HG03520 (cell line): ENCODE data around the gene C12orf76.

Experiments
- ATAC-seq: cut with Tn5 transposase; IDR thresholded peaks from one replicate; pipeline ENCODE4 v1.9.1; 2021; ENCODE audit warnings: mild to moderate bottlenecking, moderate library complexity; ENCODE audit not compliant: unreplicated experiment

The C12orf76 gene

DNA sequence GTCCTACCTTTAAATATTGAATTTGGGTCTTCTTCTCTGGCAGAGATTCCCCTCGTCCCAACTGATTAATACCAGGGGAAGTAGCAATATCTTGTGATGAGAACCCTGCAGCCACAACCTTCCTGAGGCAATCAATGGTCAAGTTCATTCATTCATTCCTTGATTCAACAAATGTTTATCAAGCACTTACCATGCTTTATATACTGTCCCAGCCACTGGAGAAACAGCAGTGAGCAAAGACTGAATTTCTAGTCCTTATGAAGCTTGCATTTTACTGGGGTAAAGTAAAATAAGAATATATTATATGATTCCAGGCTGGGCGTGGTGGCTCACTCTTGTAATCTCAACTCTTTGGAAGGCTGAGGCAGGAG lies 51.9 kb downstream of the C12orf76 start:
- no peak for ATAC-seq

DNA sequence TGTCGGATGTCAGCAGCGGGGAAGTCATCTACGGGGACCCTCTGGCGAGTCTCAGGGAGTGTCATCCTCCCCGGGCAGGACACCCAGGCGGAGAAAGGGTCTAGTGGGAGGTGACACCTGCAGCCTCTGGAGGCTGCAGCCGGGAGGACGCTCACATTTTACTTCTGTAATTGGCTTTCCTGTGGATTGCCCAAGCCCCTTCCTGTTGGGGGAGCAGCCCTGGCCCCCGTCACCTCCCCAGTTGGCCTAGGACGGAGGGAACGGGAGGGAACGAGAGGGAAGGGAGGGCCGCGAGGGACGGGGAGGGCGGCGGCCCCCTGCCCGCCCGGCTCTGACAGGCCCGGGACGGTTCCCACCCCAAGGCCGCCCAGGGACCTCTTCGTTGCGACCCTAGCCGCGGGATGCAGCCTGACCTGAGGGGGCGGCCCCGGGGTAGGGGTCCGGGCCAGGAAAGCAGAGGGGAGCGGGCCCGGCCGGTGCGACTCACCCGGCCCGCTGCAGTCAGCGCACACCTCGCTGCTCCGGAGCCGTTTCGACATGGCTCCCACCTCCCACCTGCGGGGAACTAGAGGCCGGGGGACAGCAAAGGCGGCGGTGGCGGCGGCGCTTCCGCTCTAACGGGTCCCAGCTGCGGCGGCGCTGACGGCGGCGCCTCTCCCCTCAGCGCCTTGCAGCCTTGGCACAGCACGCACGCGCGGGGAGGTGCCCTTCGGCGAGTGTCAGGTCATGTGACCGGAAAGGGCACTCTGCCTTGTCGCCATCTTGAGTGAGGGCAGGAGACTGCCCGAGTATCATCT lies 52.4 kb downstream of the C12orf76 start, which contains the start of gene GIT2:
GIT2 (minus strand) TSS at position 683 of the 797 bp plus-strand sequence; CDS start at position 539, 144 bp downstream.
- peak; percentile 62 for ATAC-seq

DNA sequence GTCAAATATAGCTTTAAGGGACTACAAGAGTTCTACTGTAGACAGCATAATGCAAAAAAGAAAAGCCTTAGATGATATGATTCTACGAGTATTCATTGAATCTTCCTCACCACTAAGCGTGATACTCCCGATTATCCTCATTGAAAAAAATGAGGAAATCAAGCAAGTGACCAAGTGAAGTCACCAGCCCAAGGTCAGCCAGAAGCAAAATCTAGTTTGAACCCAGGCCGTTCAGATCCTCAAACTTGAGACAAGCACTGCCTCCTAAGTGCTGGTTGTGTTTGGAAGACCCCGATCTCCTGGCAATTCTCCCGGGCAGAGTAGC lies 53.0 kb downstream of the C12orf76 start:
- no peak for ATAC-seq

DNA sequence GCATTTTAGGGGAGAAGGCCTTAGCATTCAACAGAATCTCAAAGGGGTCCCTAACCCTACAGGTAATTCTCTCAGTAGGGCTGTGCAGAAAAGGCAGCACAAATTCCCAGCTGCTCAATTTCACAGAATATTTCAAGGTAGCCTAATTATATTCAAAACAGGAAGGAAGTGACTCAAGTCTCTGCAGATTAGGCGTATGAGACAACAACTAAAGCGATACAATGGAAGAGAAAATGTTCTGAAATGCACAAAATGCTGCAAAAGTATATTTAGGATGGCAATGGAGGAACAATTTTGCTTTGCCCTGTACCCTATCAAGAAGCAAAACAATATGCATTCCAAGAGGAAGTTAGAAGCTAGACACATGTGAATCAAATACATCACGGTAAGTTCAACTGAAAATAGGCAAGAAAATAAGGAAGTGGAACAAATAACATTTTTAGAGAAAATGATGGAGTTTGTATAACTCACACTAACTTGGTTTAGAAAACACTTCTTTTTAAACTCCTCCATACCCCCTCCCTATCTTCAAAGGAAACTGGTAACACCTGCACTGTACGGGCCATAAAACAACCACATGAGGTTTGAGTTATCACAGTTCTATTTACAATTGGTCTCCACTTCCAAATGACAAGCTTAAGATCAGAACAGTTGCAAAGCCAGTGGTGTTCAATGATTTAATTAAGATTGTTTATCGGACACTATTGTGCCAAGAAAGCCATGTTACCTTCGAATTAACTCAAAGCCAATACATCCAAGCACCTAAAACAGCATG lies 53.7 kb downstream of the C12orf76 start:
- no peak for ATAC-seq

DNA sequence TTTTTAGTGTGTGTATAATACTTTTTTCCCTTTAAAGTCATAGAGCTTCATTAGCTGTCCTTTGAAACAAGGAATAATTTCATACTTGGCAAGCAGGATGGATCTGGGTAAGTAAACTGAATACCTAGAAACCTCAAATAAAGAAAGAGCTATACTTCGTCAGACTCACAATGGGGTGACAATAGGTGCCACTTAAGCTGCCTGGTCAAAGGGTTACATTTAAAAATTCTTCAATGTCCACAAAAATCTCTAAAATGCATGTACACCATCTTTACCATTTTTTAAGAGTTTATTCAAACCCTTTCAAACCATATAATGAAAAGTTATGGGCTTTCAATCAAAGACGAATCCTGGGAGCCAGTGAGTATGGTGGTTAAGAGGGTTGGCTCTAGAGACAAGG lies 55.2 kb downstream of the C12orf76 start:
- ATAC-seq: no peak

DNA sequence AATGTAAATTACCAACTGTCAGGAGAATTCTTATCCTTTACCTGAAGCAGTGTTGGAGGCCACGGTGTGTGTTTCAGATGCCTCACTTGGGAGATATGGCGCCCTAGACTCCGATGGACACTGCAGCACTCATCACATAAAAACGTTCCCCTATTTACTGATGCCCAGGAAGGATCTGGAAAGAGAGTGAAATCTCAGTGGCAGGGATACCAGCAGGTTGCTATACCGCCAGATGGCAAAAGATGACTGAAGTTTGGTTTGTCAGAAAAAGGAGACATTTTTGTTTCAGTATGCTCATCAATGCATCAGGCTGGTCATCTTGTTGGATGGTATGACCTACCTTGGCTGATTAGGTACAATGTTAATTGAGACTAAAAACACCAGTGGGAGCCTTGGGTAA lies 56.7 kb downstream of the C12orf76 start:
- ATAC-seq: no peak
